Right lobe of liver (tissue), 6 donors: Measurements from ENCODE around the gene DUS3L. TPM values are rescaled to one million over a fixed set of nuclear protein-coding genes. Genes with fewer than 3 reads are reported as not detected.

Source experiments
- ATAC-seq, 4 donors: fragments of 200-7000 bp; cut with Tn5 transposase; one replicate each; pipeline ENCODE4 v1.9.1; 2020; ENCODE audit warnings: mild to moderate bottlenecking in 4 of 4, moderate library complexity in 4 of 4
- DNase-seq, 3 donors: peaks; one replicate each; pipeline ENCODE4 v3.0.0-alpha.2; 2020
- H3K27ac ChIP-seq, 3 donors: fragments of 200-600 bp; one replicate each; pipeline ENCODE4 v1.8.0; 2022
- H3K27me3 ChIP-seq, 2 donors: fragments of 200-600 bp; one replicate each; pipeline ENCODE4 v1.8.0; 2022
- H3K36me3 ChIP-seq, 4 donors: fragments of 200-600 bp; sonication (generic) in 1 of 4; one replicate each; pipeline versions ENCODE4 v1.5.1 to v1.8.0; 2017 to 2022; ENCODE audit warnings: control low read depth in 1 of 4
- H3K4me1 ChIP-seq, 4 donors: fragments of 200-600 bp; sonication (generic) in 1 of 4; one replicate each; pipeline versions ENCODE4 v1.5.1 to v1.8.0; 2017 to 2022; ENCODE audit warnings: control low read depth in 1 of 4
- H3K4me3 ChIP-seq, 3 donors: fragments of 200-600 bp; one replicate each; pipeline ENCODE4 v1.8.0; 2022
- H3K9me3 ChIP-seq, 4 donors: fragments of 200-600 bp; sonication (generic) in 1 of 4; one replicate each; pipeline versions ENCODE4 v1.5.1 to v1.8.0; 2017 to 2022; ENCODE audit warnings: control low read depth in 1 of 4
- CTCF ChIP-seq, 4 donors: fragments of 200-600 bp in 3 of 4; fragments of 450-650 bp in 1 of 4; IDR thresholded peaks; one replicate each; pipeline versions ENCODE4 v1.5.1 to v1.8.0; 2016 to 2022; ENCODE audit warnings: antibody characterized with exemption in 4 of 4, mild to moderate bottlenecking in 2 of 4
- POLR2A ChIP-seq: fragments of 450-650 bp; IDR thresholded peaks from one replicate; pipeline ENCODE4 v1.6.1; 2017; ENCODE audit warnings: antibody characterized with exemption, mild to moderate bottlenecking
- WGBS: methylation state at CpG from one replicate; pipeline ENCODE4 v1.1.6; 2018; ENCODE audit warnings: low coverage, low lambda C conversion rate; ENCODE audit not compliant: insufficient coverage; ENCODE audit errors: missing lambda C conversion rate; 5-methylcytosine and 5-hydroxymethylcytosine counted together
- intact Hi-C, 2 donors: fragments of 100-400 bp; cut with DNase I; formaldehyde crosslinking; loops; one replicate each; pipeline versions ENCODE4 v1.11.2 to v1.14.1; 2022
- total RNA-seq, 6 experiments: library from RNA; depleted of rRNA in 2 of 6; stranded (reverse); fragments of >200 nt in 2 of 6; fragmentation: NEBNext Ultra II Directional in 3 of 6; extraction: Animal tissue kit (Norgen Biotek cat#: 25700) in 3 of 6; gene quantifications; one replicate each; pipeline versions ENCODE4 v1.1.0 to v1.2.4, GENCODE V29; 2016 to 2023
- donor health status: DM: no; HTN: yes; CAD: no.
- donor health status: DM: no; HTN: no; CAD: no.
- donor health status: DM: no; HTN: no; CAD: no.
- donor health status: DM: no; HTN: yes; CAD: no.
- donor health status: DM: no; HTN: yes; CAD: no.

Gene DUS3L
- total RNA-seq, 6 experiments from 2014 or later: 14.7 to 28.6 (median 20.5) TPM

- no peak for ATAC-seq
- H3K27me3 ChIP-seq: no peaks in the 10 kb centered on the region
- H3K4me3 ChIP-seq: no peak overlapping the region
- TF ChIP-seq POLR2A: no peak
- TF ChIP-seq CTCF (IDR thresholded peaks at IDR 0.05): no peak
- H3K27ac ChIP-seq: no peak overlapping the region
- H3K4me1 ChIP-seq: no peaks in the 10 kb centered on the region
- no peaks in the 10 kb centered on the region for H3K9me3 ChIP-seq
- H3K36me3 ChIP-seq: no peaks in the 10 kb centered on the region
- no peak for DNase-seq
- intact Hi-C loops: no loop called here
Observed at GRCh38 chr19:5743630-5744029, 47.3 kb downstream of the DUS3L start.

GRCh38 chr19:5742051-5742450, 48.9 kb downstream of the DUS3L start:
- no peaks in the 10 kb centered on the region for H3K4me1 ChIP-seq
- 72% methylated on average over 19 of the region's 19 CpGs for WGBS
- no peaks in the 10 kb centered on the region for H3K27me3 ChIP-seq

GRCh38 chr19:5738423-5738822, 52.5 kb downstream of the DUS3L start:
- H3K9me3 ChIP-seq: no peaks in the 10 kb centered on the region
- no peaks in the 10 kb centered on the region for H3K36me3 ChIP-seq
- no peak overlapping the region for H3K27ac ChIP-seq
- H3K4me3 ChIP-seq: no peak overlapping the region
- TF ChIP-seq POLR2A: no peak
- TF ChIP-seq CTCF (IDR thresholded peaks at IDR 0.05): no peak
- intact Hi-C loops: no loop called here
- WGBS: 62% methylated on average over 6 of the region's 8 CpGs
- peak in 1 of 3 donors; percentile 28 for DNase-seq
- no peaks in the 10 kb centered on the region for H3K4me1 ChIP-seq
- peak in 1 of 4 donors; percentile 39 for ATAC-seq
- no peaks in the 10 kb centered on the region for H3K27me3 ChIP-seq

More at GRCh38 chr19:5742051-5742450, 48.9 kb downstream of the DUS3L start:
- no peak overlapping the region for H3K4me3 ChIP-seq
- no peak overlapping the region for H3K27ac ChIP-seq
- no peak for DNase-seq
- H3K9me3 ChIP-seq: no peaks in the 10 kb centered on the region
- ATAC-seq: no peak
- TF ChIP-seq CTCF (IDR thresholded peaks at IDR 0.05): no peak
- TF ChIP-seq POLR2A: no peak
- H3K36me3 ChIP-seq: no peaks in the 10 kb centered on the region
- intact Hi-C loops: no loop called here

Other genes starting within 250 kb of the DUS3L start
- gene TINCR, start 223.2 kb downstream of the DUS3L start, total RNA-seq: under 1 TPM in 1 of 6 experiments, not detected in 5; 0.44 TPM
- gene SAFB2, start 168.4 kb downstream of the DUS3L start, total RNA-seq: 10 to 100 TPM; 16.9 to 48.9 (median 41.7) TPM
- 10 to 100 TPM; 31.2 to 45.7 (median 32.8) TPM for gene SAFB, start 168.1 kb downstream of the DUS3L start, total RNA-seq
- 10 to 100 TPM; 24.2 to 54.3 (median 33.7) TPM for gene MICOS13, start 110.6 kb downstream of the DUS3L start, total RNA-seq
- 10 to 100 TPM in 1 of 6 experiments, 1 to 10 TPM in 5; 1.6 to 10.3 (median 4.0) TPM for gene HSD11B1L, start 110.1 kb downstream of the DUS3L start, total RNA-seq
- gene RPL36, start 100.9 kb downstream of the DUS3L start, total RNA-seq: 100 to 1,000 TPM; 232 to 283 (median 251) TPM
- gene LONP1, start 71.0 kb downstream of the DUS3L start, total RNA-seq: 100 to 1,000 TPM in 2 of 6 experiments, 10 to 100 TPM in 4; 54.5 to 123 (median 66.8) TPM
- gene CATSPERD, start 70.5 kb downstream of the DUS3L start, total RNA-seq: not detected
- gene PRR22, start 6.4 kb downstream of the DUS3L start, total RNA-seq: 1 to 10 TPM; 1.7 to 3.3 (median 2.1) TPM
- gene NRTN, start 13.9 kb upstream of the DUS3L start, total RNA-seq: 10 to 100 TPM in 3 of 6 experiments, 1 to 10 TPM in 3; 4.7 to 11.6 (median 9.8) TPM
- gene FUT6, start 48.5 kb upstream of the DUS3L start, total RNA-seq: 10 to 100 TPM in 2 of 6 experiments, 1 to 10 TPM in 4; 2.3 to 28.1 (median 9.7) TPM
- gene FUT3, start 60.3 kb upstream of the DUS3L start, total RNA-seq: 1 to 10 TPM in 1 of 6 experiments, under 1 TPM in 5; 0.19 to 1.4 (median 0.33) TPM
- gene FUT5, start 79.4 kb upstream of the DUS3L start, total RNA-seq: under 1 TPM in 4 of 6 experiments, not detected in 2; 0.13 to 0.97 (median 0.39) TPM
- gene NDUFA11, start 112.6 kb upstream of the DUS3L start, total RNA-seq: 100 to 1,000 TPM; 108 to 161 (median 157) TPM
- 1 to 10 TPM; 1.7 to 3.9 (median 2.8) TPM for gene VMAC, start 113.7 kb upstream of the DUS3L start, total RNA-seq
- gene CAPS, start 123.1 kb upstream of the DUS3L start, total RNA-seq: 1 to 10 TPM; 1.1 to 7.9 (median 5.0) TPM
- 10 to 100 TPM; 21.7 to 49.5 (median 24.5) TPM for gene RANBP3, start 187.0 kb upstream of the DUS3L start, total RNA-seq